PFSK-1 (cell line): ENCODE results near the gene ZBTB9.
A peak's percentile ranks its signal among the peaks of the same experiment; 100 is the strongest.

Source experiments
- FOXP2 ChIP-seq: optimal IDR thresholded peaks from 2 replicates; pipeline ENCODE3; 2011; ENCODE audit warnings: borderline replicate concordance, control low read depth, inconsistent platforms; ENCODE audit not compliant: insufficient read depth; ENCODE audit errors: extremely low read length, extremely low read depth
- POLR2AphosphoS5 ChIP-seq: IDR thresholded peaks from 2 replicates; pipeline ENCODE4 v1.6.1; 2012; ENCODE audit warnings: low read depth, mild to moderate bottlenecking, control low read depth, low read length, moderate library complexity
- SIN3A ChIP-seq: IDR thresholded peaks from 2 replicates; pipeline ENCODE4 v1.6.1; 2012; ENCODE audit warnings: mild to moderate bottlenecking, low read length, moderate library complexity, borderline replicate concordance; ENCODE audit not compliant: insufficient read depth
- TAF1 ChIP-seq: IDR thresholded peaks from 2 replicates; pipeline ENCODE4 v1.6.1; 2012; ENCODE audit warnings: low read length, control low read depth, borderline replicate concordance; ENCODE audit not compliant: insufficient read depth
- TF ChIP-seq, protein P1 (sequence below), 2 experiments: IDR thresholded peaks; 2 replicates each; pipeline versions ENCODE4 v1.6.1 to v1.8.0; 2011 to 2012; ENCODE audit warnings: low read depth in 2 of 2, low read length in 2 of 2, control low read depth in 1 of 2, inconsistent platforms in 1 of 2, mild to moderate bottlenecking in 1 of 2, moderate library complexity in 1 of 2; ENCODE audit not compliant: insufficient read depth in 1 of 2

Gene ZBTB9

DNA sequence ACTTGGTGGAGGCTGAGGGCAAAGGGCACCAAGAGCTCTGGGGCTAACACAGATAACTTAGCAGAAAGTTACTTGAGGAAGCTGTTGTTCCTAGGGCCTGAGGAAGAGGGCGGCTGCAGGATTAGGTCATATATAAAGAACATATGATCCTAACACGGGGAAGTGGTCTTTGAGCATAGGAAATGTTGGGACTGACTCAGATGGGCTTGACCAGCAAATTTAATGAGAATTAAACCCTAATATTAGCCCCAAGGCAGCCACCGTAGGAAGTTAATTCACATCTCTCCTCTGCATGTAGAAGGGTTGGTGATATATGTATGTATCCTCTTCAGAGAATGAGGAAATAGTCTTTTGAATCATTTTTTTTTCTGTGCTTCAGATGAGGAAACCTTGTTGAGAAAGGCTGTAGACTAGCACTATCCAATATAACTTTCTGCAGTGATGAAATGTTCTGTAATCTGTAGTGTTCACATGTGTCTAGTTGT lies 9.2 kb upstream of the ZBTB9 start:
- TF ChIP-seq, protein P1, sequence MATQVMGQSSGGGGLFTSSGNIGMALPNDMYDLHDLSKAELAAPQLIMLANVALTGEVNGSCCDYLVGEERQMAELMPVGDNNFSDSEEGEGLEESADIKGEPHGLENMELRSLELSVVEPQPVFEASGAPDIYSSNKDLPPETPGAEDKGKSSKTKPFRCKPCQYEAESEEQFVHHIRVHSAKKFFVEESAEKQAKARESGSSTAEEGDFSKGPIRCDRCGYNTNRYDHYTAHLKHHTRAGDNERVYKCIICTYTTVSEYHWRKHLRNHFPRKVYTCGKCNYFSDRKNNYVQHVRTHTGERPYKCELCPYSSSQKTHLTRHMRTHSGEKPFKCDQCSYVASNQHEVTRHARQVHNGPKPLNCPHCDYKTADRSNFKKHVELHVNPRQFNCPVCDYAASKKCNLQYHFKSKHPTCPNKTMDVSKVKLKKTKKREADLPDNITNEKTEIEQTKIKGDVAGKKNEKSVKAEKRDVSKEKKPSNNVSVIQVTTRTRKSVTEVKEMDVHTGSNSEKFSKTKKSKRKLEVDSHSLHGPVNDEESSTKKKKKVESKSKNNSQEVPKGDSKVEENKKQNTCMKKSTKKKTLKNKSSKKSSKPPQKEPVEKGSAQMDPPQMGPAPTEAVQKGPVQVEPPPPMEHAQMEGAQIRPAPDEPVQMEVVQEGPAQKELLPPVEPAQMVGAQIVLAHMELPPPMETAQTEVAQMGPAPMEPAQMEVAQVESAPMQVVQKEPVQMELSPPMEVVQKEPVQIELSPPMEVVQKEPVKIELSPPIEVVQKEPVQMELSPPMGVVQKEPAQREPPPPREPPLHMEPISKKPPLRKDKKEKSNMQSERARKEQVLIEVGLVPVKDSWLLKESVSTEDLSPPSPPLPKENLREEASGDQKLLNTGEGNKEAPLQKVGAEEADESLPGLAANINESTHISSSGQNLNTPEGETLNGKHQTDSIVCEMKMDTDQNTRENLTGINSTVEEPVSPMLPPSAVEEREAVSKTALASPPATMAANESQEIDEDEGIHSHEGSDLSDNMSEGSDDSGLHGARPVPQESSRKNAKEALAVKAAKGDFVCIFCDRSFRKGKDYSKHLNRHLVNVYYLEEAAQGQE (IDR thresholded peaks at IDR 0.05; ENCODE audit: insufficient read depth in 1 of 2, low read depth in 2 of 2, low read length in 2 of 2) = no peak
- TF ChIP-seq TAF1 (no peak), SIN3A (no peak), FOXP2 (no peak), POLR2AphosphoS5 (no peak)

DNA sequence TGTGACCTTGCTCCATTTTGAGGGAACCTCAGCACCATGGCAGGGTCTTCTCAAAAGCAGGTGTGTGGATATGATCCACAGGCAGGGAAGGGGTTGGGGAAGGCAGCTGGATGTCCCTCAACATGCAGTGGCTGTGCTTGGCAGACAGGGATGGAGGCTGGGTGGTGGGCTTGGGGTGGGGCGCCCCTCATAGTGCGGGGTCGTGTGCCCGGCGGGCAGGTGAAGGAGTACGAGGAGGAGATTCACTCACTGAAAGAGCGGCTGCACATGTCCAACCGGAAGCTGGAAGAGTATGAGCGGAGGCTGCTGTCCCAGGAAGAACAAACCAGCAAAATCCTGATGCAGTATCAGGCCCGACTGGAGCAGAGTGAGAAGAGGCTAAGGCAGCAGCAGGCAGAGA lies 8.0 kb upstream of the ZBTB9 start:
- TF ChIP-seq POLR2AphosphoS5 (no peak), TAF1 (no peak), SIN3A (no peak)
- TF ChIP-seq, protein P1 (IDR thresholded peaks at IDR 0.05; ENCODE audit: insufficient read depth in 1 of 2, low read depth in 2 of 2, low read length in 2 of 2) = no peak

DNA sequence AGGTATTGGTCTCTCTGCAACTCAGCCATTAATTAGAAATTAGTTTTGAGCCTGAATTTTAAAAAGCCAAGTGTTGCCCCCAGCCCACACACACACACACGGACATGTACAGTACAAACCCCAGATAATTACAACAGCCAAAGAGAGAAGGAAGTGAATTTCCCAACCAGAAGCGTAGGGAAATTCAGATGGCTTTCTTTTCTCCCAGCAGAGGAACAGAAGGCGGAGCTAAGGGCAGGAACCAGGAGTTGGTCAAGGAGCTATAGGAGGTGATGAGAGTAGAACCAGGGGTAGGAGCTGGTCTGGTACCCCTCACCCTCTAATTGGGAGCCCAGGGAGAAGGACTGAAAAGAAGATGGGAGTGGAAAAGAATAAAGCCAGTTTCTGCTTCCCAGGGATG lies 3.9 kb upstream of the ZBTB9 start:
- TF ChIP-seq FOXP2 = no peak
- TF ChIP-seq SIN3A = no peak
- no peak for TF ChIP-seq POLR2AphosphoS5
- TF ChIP-seq TAF1 = no peak
- TF ChIP-seq, protein P1 (IDR thresholded peaks at IDR 0.05; ENCODE audit: insufficient read depth in 1 of 2, low read depth in 2 of 2, low read length in 2 of 2) = no peak

DNA sequence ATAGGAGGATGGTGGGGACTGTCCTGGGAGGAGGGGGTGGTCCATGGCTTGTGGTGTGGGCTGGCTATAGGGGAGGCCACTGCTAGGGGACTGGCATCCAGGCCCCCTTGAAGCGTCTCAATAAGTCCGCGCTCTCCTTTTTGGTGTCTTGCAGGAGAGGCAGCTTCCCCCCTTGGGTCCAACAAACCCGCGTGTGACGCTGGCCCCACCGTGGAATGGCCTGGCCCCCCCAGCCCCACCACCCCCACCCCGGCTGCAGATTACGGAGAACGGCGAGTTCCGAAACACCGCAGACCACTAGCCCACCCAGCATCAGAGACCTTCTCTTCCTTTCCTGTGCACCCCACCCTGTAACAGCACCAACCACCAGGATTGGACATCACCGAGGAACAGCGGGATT lies 2.8 kb upstream of the ZBTB9 start:
- TF ChIP-seq, protein P1 (IDR thresholded peaks at IDR 0.05; ENCODE audit: insufficient read depth in 1 of 2, low read depth in 2 of 2, low read length in 2 of 2) = no peak
- no peak for TF ChIP-seq POLR2AphosphoS5
- no peak for TF ChIP-seq FOXP2
- no peak for TF ChIP-seq TAF1
- TF ChIP-seq SIN3A = no peak

DNA sequence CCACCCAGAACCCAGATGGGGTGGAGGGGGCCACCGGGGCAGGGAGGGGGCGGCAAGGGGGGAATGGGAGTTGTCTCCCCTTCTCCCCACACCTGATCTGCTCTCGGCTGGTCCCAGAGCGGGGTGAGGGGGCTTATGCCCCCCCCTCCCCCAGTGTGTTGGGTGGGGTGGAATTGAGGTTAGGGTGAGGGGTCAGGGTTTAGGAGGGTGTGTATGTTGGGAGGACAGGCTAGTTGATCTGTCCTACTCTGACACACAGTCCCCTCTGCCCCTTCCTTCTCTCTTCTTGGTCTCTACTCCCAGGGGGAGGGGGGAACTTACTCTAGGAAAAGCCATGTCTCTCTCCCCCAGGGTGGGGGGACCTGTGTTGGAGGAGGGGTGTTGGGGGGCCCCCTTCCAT lies 1.9 kb upstream of the ZBTB9 start:
- no peak for TF ChIP-seq TAF1
- TF ChIP-seq SIN3A = no peak
- 0 out of 2 replicates have a peak, but pooled peaks have one; percentile 7 for TF ChIP-seq POLR2AphosphoS5
- TF ChIP-seq FOXP2 = no peak
- TF ChIP-seq, protein P1 (IDR thresholded peaks at IDR 0.05; ENCODE audit: insufficient read depth in 1 of 2, low read depth in 2 of 2, low read length in 2 of 2) = no peak
